H9 (cell line): ENCODE results near the gene CTU2. TPM values are rescaled to one million over a fixed set of nuclear protein-coding genes. Genes with fewer than 3 reads are reported as not detected.

Source experiments
- DNase-seq: peaks from one replicate; pipeline ENCODE4 v3.0.0-alpha.2; 2017
- H2AFZ ChIP-seq: one replicate; pipeline ENCODE4 v1.6.1; 2013; ENCODE audit warnings: mild to moderate bottlenecking, low read length, control low read depth, moderate library complexity
- H2AK5ac ChIP-seq: 2 replicates; pipeline ENCODE4 v1.6.1; 2013; ENCODE audit warnings: low read length, control low read depth, mixed read lengths; ENCODE audit not compliant: insufficient read length
- H2BK120ac ChIP-seq: one replicate; pipeline ENCODE4 v1.6.1; 2013; ENCODE audit warnings: low read depth, mild to moderate bottlenecking, low read length, control low read depth, inconsistent platforms; ENCODE audit not compliant: poor library complexity, severe bottlenecking
- H2BK12ac ChIP-seq: 2 replicates; pipeline ENCODE4 v1.6.1; 2013; ENCODE audit warnings: low read length, control low read depth, mixed read lengths, low read depth; ENCODE audit not compliant: insufficient read length
- H2BK15ac ChIP-seq: 2 replicates; pipeline ENCODE4 v1.6.1; 2013; ENCODE audit warnings: low read depth, low read length, control low read depth
- H2BK20ac ChIP-seq: one replicate; pipeline ENCODE4 v1.6.1; 2013; ENCODE audit warnings: low read depth, mild to moderate bottlenecking, low read length, control low read depth, inconsistent platforms; ENCODE audit not compliant: poor library complexity, severe bottlenecking
- H2BK5ac ChIP-seq: 2 replicates; pipeline ENCODE4 v1.6.1; 2013; ENCODE audit warnings: low read length, control low read depth, mixed read lengths; ENCODE audit not compliant: insufficient read length
- H3K14ac ChIP-seq: 2 replicates; pipeline ENCODE4 v1.6.1; 2013; ENCODE audit warnings: low read length, control low read depth; ENCODE audit not compliant: insufficient read depth
- H3K18ac ChIP-seq: 2 replicates; pipeline ENCODE4 v1.6.1; 2013; ENCODE audit warnings: low read depth, mild to moderate bottlenecking, mixed read lengths, low read length, control low read depth; ENCODE audit not compliant: insufficient read length
- H3K23ac ChIP-seq: 2 replicates; pipeline ENCODE4 v1.6.1; 2013; ENCODE audit warnings: low read length, control low read depth, mixed read lengths, low read depth; ENCODE audit not compliant: insufficient read length
- H3K23me2 ChIP-seq: 2 replicates; pipeline ENCODE4 v1.6.1; 2013; ENCODE audit warnings: low read depth, mild to moderate bottlenecking, mixed read lengths, low read length, control low read depth; ENCODE audit not compliant: insufficient read length, poor library complexity, severe bottlenecking
- H3K27ac ChIP-seq: 2 replicates; pipeline ENCODE4 v1.5.1; 2013; ENCODE audit warnings: low read length, control low read depth, mixed read lengths, low read depth; ENCODE audit not compliant: insufficient read length
- H3K27me3 ChIP-seq: 2 replicates; pipeline ENCODE4 v1.6.1; 2013; ENCODE audit warnings: low read length, control low read depth, inconsistent platforms; ENCODE audit not compliant: insufficient read depth
- H3K4ac ChIP-seq: 2 replicates; pipeline ENCODE4 v1.6.1; 2013; ENCODE audit warnings: low read depth, mild to moderate bottlenecking, control low read depth, inconsistent platforms, low read length, moderate library complexity
- H3K4me1 ChIP-seq: 2 replicates; pipeline ENCODE4 v1.6.1; 2013; ENCODE audit warnings: low read length, control low read depth, inconsistent platforms; ENCODE audit not compliant: insufficient read depth
- H3K4me2 ChIP-seq: 2 replicates; pipeline ENCODE4 v1.6.1; 2013; ENCODE audit warnings: low read length, control low read depth, mixed read lengths; ENCODE audit not compliant: insufficient read length, insufficient read depth
- H3K56ac ChIP-seq: 2 replicates; pipeline ENCODE4 v1.6.1; 2013; ENCODE audit warnings: low read depth, mild to moderate bottlenecking, mixed read lengths, low read length, control low read depth; ENCODE audit not compliant: insufficient read length
- H3K79me1 ChIP-seq: 2 replicates; pipeline ENCODE4 v1.6.1; 2013; ENCODE audit warnings: low read depth, mild to moderate bottlenecking, moderate library complexity, low read length, control low read depth, inconsistent platforms; ENCODE audit not compliant: insufficient read depth, poor library complexity, severe bottlenecking
- H3K79me2 ChIP-seq: 2 replicates; pipeline ENCODE4 v1.6.1; 2013; ENCODE audit warnings: low read length, control low read depth, inconsistent platforms; ENCODE audit not compliant: insufficient read depth
- H3K9ac ChIP-seq: 2 replicates; pipeline ENCODE4 v1.6.1; 2013; ENCODE audit warnings: low read length, control low read depth, mixed read lengths; ENCODE audit not compliant: insufficient read length; ENCODE audit errors: extremely low read depth
- H3K9me3 ChIP-seq: one replicate; pipeline ENCODE4 v1.6.1; 2013; ENCODE audit warnings: low read depth, low read length, inconsistent platforms; ENCODE audit not compliant: control insufficient read depth
- H3T11ph ChIP-seq: one replicate; pipeline ENCODE4 v1.6.1; 2013; ENCODE audit warnings: mild to moderate bottlenecking, low read length, control low read depth, inconsistent platforms
- H4K20me1 ChIP-seq: one replicate; pipeline ENCODE4 v1.6.1; 2013; ENCODE audit not compliant: control insufficient read depth, insufficient read length, insufficient read depth
- H4K5ac ChIP-seq: 2 replicates; pipeline ENCODE4 v1.6.1; 2013; ENCODE audit warnings: low read depth, mild to moderate bottlenecking, mixed read lengths, low read length, control low read depth; ENCODE audit not compliant: insufficient read length
- H4K8ac ChIP-seq: replicated peaks from 2 replicates; pipeline ENCODE4 v1.6.1; 2013; ENCODE audit warnings: low read length, control low read depth, mixed read lengths, low read depth; ENCODE audit not compliant: insufficient read length
- H4K91ac ChIP-seq: 2 replicates; pipeline ENCODE4 v1.6.1; 2013; ENCODE audit warnings: low read depth, mild to moderate bottlenecking, moderate library complexity, mixed read lengths, low read length, control low read depth; ENCODE audit not compliant: insufficient read length
- H3K27ac Mint-ChIP-seq, 3 experiments: 2 replicates in 2 of 3; 3 replicates in 1 of 3; pipeline ENCODE4 v1.8.0; 2020 to 2021; ENCODE audit warnings: mixed read lengths in 3 of 3, mild to moderate bottlenecking in 1 of 3, moderate library complexity in 1 of 3
- H3K27me3 Mint-ChIP-seq: 2 replicates; pipeline ENCODE4 v1.8.0; 2021; ENCODE audit warnings: low read depth, mild to moderate bottlenecking, moderate library complexity, mixed read lengths
- H3K36me3 Mint-ChIP-seq, 3 experiments: 2 replicates in 2 of 3; 3 replicates in 1 of 3; pipeline ENCODE4 v1.8.0; 2020 to 2021; ENCODE audit warnings: low read depth in 3 of 3, mixed read lengths in 3 of 3; ENCODE audit not compliant: insufficient read depth in 1 of 3
- H3K4me1 Mint-ChIP-seq, 2 experiments: 2 replicates each; pipeline ENCODE4 v1.8.0; 2020; ENCODE audit warnings: mixed read lengths in 2 of 2
- H3K4me3 Mint-ChIP-seq, 2 experiments: 2 replicates in 1 of 2; 3 replicates in 1 of 2; pipeline ENCODE4 v1.8.0; 2020 to 2021; ENCODE audit warnings: mild to moderate bottlenecking in 2 of 2, mixed read lengths in 2 of 2, moderate library complexity in 1 of 2
- H3K9me3 Mint-ChIP-seq, 2 experiments: 2 replicates in 1 of 2; 3 replicates in 1 of 2; pipeline ENCODE4 v1.8.0; 2020; ENCODE audit warnings: mild to moderate bottlenecking in 2 of 2, mixed read lengths in 2 of 2, moderate library complexity in 1 of 2
- CTCF ChIP-seq: fragments of 200-600 bp; sonication (generic); conservative IDR thresholded peaks from 3 replicates; pipeline ENCODE4 v1.8.0; 2021; ENCODE audit warnings: antibody characterized with exemption, mild to moderate bottlenecking
- WGBS: extraction: QIAGEN DNeasy Blood & Tissue Kit; methylation state at CpG from one replicate; pipeline ENCODE4 v1.1.7; 2013; ENCODE audit warnings: missing lambda C conversion rate, low lambda C conversion rate, mixed read lengths; ENCODE audit not compliant: insufficient read length; ENCODE audit errors: extremely low coverage; 5-methylcytosine and 5-hydroxymethylcytosine counted together
- total RNA-seq: library from RNA; stranded (reverse); gene quantifications from 2 replicates; pipeline ENCODE4 v1.2.1, GENCODE V29; 2021

CTU2 gene
- total RNA-seq, 1 experiment from 2014 or later, result 32.8 TPM

DNA sequence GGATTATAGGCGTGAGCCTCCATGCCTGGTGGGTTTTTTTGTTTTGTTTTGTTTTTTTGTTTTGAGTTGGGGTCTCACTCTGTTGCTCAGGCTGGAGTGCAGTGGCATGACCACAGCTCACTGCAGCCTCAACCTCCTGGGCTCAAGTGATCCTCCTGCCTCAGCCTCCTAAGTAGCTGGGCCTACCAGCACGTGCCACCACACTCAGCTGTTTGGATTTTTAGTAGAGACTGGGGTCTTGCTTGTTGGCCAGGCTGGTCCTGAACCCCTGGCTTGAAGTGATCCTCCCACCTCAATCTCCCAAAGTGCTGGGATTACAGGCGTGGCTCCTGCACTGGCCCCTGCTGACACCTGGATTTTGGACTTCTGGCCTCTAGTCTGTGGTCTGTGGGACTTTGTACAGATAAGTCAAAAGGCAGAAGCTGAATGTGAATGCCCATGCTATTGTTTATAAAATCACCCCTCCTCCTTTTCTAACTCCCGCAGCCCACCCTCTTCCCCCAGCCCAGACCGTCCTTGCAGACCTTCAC is 25.7 kb upstream of the CTU2 start:
- H3K9me3 Mint-ChIP-seq, result no peaks in the 10 kb centered on the region
- H2AFZ ChIP-seq, result no peak overlapping the region
- peaks cover 7% of the 10 kb centered on the region for H3K23me2 ChIP-seq
- H3K4ac ChIP-seq, result no peak overlapping the region
- no peak overlapping the region for H2BK20ac ChIP-seq
- no peaks in the 10 kb centered on the region for H3K79me2 ChIP-seq
- H3K4me1 Mint-ChIP-seq, result peaks cover 8 to 9% of the 10 kb centered on the region in 2 experiments; a peak in 3 of 4 replicates
- H4K91ac ChIP-seq, result no peak overlapping the region
- no peak overlapping the region for H3K9ac ChIP-seq
- H3T11ph ChIP-seq, result no peak overlapping the region
- no peak overlapping the region for H3K27ac ChIP-seq
- H3K4me3 Mint-ChIP-seq, result no peak overlapping the region
- TF ChIP-seq CTCF, result no peak
- no peak overlapping the region for H3K18ac ChIP-seq
- H3K27me3 Mint-ChIP-seq, result peaks cover 4% of the 10 kb centered on the region
- H3K4me2 ChIP-seq, result no peak overlapping the region
- H3K23ac ChIP-seq, result no peak overlapping the region
- H4K5ac ChIP-seq, result no peak overlapping the region
- no CpG with 5 or more reads among the region's 5 CpGs for WGBS
- H2BK5ac ChIP-seq, result no peak overlapping the region
- H3K27me3 ChIP-seq, result no peaks in the 10 kb centered on the region; the same call in 1 of the 2 replicates
- H4K20me1 ChIP-seq, result no peaks in the 10 kb centered on the region
- H3K27ac Mint-ChIP-seq, result no peak overlapping the region
- H3K4me1 ChIP-seq, result no peaks in the 10 kb centered on the region
- H2AK5ac ChIP-seq, result no peak overlapping the region
- no peak overlapping the region for H2BK12ac ChIP-seq
- H2BK15ac ChIP-seq, result no peak overlapping the region
- H2BK120ac ChIP-seq, result no peak overlapping the region
- H3K56ac ChIP-seq, result no peak overlapping the region
- no peak overlapping the region for H4K8ac ChIP-seq
- no peak overlapping the region for H3K14ac ChIP-seq
- H3K36me3 Mint-ChIP-seq, result peaks cover 0 to 2% (median 0%) of the 10 kb centered on the region in 3 experiments; a peak in 2 of 7 replicates
- no peak for DNase-seq
- H3K9me3 ChIP-seq, result no peaks in the 10 kb centered on the region
- no peaks in the 10 kb centered on the region for H3K79me1 ChIP-seq
